ENCODE data around the gene HLA-DPB1.

Gene HLA-DPB1

DNA sequence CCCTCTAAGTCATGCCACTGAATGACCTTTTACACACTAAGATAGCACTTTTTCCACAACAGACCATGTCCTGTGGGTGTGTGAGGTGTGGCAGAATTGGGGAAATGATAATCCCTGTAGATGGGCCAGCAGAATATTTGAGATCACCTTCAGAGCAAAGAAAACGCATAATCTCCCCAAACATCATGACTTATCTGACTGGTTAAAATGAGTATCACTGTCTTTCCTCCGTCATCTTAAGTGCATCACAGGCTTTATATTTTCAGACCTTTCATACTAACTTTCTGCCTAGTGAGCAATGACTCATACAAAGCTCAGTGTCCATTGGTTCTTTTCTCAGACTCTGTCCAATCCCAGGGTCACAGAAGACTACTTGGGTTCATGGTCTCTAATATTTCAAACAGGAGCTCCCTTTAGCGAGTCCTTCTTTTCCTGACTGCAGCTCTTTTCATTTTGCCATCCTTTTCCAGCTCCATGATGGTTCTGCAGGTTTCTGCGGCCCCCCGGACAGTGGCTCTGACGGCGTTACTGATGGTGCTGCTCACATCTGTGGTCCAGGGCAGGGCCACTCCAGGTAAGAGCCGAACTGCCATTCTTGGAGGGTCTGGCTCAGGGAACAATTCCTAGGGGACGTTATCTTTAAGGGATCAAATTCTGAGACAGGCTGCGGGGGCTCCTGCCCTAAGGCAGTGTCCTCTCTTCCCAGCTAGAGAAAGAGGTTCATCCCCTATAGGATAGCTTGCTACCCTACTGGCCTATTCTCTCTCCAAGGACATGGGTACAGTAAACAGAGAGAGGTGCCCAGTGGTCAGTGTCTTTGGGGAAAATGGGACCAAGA is at the start of gene HLA-DPB1:
TSS of gene HLA-DPB1 (plus strand) at position 423 of the 838 bp plus-strand sequence. CDS start at position 475, 52 bp downstream.
- in situ Hi-C loops (cut with HindIII; ENCODE audit: low pct_unique_long_range_greater_than_20kb, low sequenced_read_pairs), result no loop called here
- DNase-seq (ENCODE audit: low read depth in 1 of 2, low spot score in 1 of 2), result peak; percentile 75 to 91
- TF ChIP-seq JUND (IDR thresholded peaks at IDR 0.05; ENCODE audit: low read depth), result no peak

DNA sequence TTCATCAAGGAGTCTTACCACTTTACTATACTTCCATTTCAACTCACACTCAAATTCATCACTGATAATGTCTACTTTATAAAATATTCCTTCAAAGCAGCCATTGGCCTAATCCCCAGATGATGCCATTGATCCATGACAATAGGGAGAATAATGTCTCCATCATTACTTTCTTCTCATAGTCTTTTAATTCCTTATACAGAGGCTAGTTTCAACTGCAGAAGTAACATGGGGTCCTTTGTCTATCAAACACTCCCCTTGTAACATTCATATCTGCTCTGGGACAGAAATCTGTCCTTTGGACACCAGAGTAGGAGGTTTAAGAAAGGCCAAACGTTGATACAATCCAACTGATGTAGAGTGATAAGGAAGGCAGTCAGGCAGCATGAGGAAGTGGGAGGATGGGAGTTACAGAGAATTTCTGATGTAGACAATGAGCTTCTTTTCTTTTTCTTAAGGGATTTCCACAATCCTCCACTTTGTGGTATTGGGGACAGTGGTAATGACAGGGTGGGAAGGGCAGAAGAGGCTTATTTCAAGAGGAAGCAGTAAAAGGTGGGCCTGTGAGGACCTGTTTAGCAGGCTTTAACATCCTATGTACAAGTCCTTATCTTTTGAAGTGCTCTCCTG is 47.5 kb upstream of the HLA-DPB1 start:
- no peak for TF ChIP-seq JUND (IDR thresholded peaks at IDR 0.05; ENCODE audit: low read depth)
- in situ Hi-C loops (cut with HindIII; ENCODE audit: low pct_unique_long_range_greater_than_20kb, low sequenced_read_pairs), result no loop called here
- DNase-seq (ENCODE audit: low read depth in 1 of 2, low spot score in 1 of 2), result no peak

DNA sequence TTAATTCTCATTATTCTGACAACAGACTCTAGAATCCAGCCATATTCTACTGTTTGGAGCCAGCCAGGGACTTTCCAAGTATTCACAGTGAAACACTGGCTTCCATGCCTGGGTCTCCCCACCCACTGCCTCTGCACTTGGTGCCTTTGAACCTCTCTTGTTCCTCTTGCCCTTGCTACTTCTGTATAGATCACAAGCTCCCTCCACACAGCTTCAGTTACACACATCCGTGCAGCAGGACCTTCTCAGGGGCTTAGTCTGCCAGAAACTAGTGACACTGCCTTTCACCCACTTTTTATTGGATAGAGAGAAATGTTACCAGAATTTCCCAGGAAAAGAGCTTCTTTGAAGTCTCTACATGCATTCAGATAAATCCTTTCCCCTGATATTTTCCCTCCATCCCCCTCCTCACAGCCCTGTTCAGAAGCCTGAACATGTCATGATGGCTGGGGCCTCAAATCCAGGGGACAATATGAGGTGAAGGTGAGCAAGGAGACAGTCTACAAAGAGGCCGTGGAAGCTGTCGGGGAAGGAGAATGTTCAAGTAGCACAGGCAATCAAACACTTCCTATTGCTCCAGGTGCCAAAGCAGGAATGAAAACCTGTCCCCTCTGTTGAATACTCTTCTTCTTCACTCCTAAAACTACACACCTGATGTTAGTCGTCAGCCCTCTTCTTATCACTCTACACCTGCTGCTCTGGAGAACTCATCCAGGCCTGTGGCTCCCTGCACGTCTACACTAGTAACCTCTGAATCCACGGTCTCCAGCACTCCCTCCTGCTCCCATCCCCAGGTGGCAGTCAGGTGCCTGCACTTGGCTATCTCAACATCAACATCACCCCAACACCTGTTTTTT is 46.2 kb upstream of the HLA-DPB1 start:
- DNase-seq (ENCODE audit: low read depth in 1 of 2, low spot score in 1 of 2), result no peak
- in situ Hi-C loops (cut with HindIII; ENCODE audit: low pct_unique_long_range_greater_than_20kb, low sequenced_read_pairs), result no loop called here
- no peak for TF ChIP-seq JUND (IDR thresholded peaks at IDR 0.05; ENCODE audit: low read depth)

DNA sequence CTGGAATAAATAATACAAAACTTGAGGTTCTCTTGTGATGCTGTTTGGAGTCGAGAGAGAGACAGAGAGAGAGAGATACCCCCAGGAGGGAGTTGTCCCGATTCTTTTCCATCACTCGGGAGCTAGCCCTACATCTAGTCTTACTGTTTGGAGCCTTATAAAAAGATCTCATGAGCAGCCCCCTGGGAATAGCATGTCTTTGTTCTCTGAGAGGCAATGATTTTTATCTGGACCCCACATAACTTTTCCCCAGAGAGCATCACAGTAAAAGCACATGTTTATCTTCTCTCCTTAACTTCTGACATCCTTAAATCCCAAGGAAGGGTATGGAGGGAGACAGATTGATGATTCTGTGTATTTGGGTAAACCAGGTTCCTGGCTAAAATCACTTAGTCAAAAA is 45.5 kb upstream of the HLA-DPB1 start:
- TF ChIP-seq JUND (IDR thresholded peaks at IDR 0.05; ENCODE audit: low read depth), result no peak
- no peak for DNase-seq (ENCODE audit: low read depth in 1 of 2, low spot score in 1 of 2)
- in situ Hi-C loops (cut with HindIII; ENCODE audit: low pct_unique_long_range_greater_than_20kb, low sequenced_read_pairs), result no loop called here

DNA sequence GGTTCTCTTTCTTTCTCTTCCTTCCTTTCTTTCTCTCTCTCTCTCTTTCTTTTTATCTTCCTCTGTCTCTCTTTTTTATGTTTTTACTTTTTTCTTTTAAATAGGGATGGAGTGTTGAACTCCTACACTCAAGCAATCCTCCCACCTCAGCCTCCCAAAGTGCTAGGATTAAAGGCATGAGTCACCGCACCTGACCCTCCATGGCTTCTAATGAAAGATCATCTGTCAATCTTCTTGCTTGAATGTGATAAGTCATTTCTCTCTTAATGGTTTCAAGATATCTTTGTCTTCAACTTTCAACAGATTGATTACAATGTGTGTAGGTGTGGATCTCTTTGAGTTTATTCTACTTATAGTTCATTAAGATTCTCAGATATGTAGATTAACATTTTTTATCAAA is 41.2 kb upstream of the HLA-DPB1 start:
- TF ChIP-seq JUND (IDR thresholded peaks at IDR 0.05; ENCODE audit: low read depth), result no peak
- DNase-seq (ENCODE audit: low read depth in 1 of 2, low spot score in 1 of 2), result no peak
- in situ Hi-C loops (cut with HindIII; ENCODE audit: low pct_unique_long_range_greater_than_20kb, low sequenced_read_pairs), result no loop called here

DNA sequence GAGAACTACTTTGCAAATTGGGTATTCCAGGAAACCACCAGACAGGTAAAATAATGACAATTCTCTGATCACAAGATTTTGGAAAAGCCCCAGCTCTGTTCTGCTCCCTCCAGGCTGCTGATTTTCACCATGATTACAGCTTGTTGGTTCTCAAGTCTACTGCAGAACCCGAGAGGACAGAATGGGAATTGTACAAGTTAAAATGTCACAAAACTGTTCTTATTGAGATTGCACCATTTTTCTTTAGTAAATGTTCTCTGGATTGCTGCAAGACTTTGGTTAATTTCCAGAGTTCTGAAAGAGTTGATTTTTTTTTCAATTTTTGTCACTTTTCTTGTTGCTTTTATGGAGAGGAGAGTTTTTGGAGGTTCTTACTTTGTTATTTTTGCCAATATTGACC is 39.3 kb upstream of the HLA-DPB1 start:
- in situ Hi-C loops (cut with HindIII; ENCODE audit: low pct_unique_long_range_greater_than_20kb, low sequenced_read_pairs), result no loop called here
- TF ChIP-seq JUND (IDR thresholded peaks at IDR 0.05; ENCODE audit: low read depth), result no peak
- DNase-seq (ENCODE audit: low read depth in 1 of 2, low spot score in 1 of 2), result no peak

DNA sequence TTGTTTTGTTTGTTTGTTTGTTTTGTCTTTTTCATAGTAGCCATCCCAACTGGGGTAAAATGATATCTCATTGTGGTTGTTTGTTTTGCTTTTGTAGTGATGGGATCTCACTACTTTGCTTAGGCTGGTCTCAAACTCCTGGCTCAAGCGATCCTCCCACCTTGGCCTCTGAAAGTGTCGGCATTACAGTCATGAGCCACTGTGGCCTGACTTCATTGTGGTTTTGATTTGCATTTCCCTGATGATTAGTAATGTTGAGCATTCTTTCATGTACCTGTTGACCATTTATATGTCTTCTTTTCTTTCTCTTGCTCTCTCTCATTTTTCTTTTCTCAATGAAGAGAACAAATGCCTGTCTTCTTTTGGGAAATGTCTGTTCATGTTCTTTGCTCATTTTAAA is 35.6 kb upstream of the HLA-DPB1 start:
- DNase-seq (ENCODE audit: low read depth in 1 of 2, low spot score in 1 of 2), result no peak
- in situ Hi-C loops (cut with HindIII; ENCODE audit: low pct_unique_long_range_greater_than_20kb, low sequenced_read_pairs), result no loop called here
- no peak for TF ChIP-seq JUND (IDR thresholded peaks at IDR 0.05; ENCODE audit: low read depth)

DNA sequence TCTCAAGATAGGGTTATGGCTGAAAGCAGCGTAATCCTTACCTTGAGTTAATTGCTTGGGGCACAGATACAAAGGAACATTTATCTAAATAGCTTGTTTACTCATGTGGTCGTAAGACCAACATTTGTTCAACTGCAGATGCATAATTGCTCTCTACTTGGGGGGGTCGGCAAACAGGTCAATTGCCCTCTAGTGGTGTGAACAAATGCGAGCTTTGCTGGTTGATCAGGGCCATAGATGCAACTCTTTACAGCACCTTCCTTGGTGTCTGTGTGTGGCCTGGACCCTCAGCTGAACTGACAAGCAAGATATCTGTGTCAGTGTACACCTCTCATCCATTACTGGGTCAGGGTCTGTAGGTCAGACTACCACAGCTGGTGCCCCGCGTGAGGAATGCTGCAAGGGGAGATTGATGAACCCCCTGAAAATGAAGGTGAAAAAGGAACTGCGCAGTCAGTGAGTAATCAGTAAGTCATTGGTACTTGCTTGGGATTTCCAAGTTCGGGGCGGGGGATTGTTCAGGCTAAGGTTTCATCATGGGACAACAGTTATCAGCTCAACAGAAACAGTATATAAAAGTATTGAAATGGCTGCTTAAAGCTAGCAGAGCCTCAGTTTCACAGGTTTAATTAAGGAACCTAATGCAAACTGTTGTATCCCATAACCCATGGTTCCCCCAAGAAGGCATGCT is 26.3 kb upstream of the HLA-DPB1 start:
- in situ Hi-C loops (cut with HindIII; ENCODE audit: low pct_unique_long_range_greater_than_20kb, low sequenced_read_pairs), result no loop called here

DNA sequence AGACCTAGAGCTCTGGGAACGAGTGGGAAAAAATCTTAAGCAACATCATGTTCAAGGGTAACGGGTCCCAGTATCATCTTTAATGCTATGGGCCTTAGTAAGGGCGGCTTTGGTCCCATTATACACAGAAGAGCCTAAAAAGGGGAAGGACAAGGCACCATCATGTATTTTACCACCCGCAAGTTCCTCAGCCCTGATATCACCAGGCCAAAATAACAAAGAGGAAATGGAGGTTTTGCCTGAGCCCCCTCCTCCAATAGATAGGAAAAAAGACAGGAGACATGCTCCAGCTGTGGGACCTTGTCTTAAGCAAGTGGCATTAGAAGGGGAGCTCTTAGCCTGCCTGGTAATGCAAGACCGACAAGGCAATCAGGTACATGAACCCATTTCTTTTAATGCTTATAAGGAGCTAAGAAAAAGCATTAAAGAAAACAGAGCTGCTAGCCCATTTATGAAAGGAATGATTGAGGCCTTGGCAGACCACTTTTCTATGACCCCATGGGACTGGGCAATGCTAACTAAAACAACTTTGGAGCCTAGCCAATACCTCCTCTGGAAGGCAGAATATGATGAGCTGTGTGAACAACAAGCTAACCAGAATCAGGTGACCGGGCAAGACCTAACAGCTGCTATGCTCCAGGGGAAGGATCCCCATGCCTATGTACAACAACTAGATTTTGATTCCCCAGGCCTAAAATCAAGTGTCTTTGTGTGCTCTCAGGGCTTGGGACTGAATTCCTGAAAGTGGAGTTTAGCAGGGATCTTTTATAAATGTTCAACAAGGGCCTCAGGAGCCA is 25.6 kb upstream of the HLA-DPB1 start:
- DNase-seq (ENCODE audit: low read depth in 1 of 2, low spot score in 1 of 2), result no peak
- in situ Hi-C loops (cut with HindIII; ENCODE audit: low pct_unique_long_range_greater_than_20kb, low sequenced_read_pairs), result no loop called here
- TF ChIP-seq JUND (IDR thresholded peaks at IDR 0.05; ENCODE audit: low read depth), result no peak

More for the DNA sequence above, 26.3 kb upstream of the HLA-DPB1 start:
- no peak for TF ChIP-seq JUND (IDR thresholded peaks at IDR 0.05; ENCODE audit: low read depth)
- DNase-seq (ENCODE audit: low read depth in 1 of 2, low spot score in 1 of 2), result no peak

DNA sequence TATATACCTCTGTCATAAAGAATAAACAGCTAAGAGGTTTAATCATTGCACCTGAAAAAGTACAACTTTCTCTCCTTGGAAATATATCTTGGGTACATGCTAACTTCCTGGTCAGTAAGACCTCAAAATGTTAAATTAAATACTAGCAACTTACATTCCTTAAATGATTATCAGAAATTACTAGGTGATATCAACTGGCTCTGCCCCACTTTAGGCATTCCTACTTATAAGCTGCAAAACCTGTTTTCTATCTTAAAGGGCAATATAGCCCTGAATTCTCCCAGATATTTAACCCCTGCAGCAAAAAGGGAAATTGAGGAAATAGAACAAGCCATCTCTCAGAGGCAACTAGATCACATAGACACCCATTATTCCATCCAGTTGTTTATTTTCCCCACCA is 23.2 kb upstream of the HLA-DPB1 start:
- in situ Hi-C loops (cut with HindIII; ENCODE audit: low pct_unique_long_range_greater_than_20kb, low sequenced_read_pairs), result no loop called here
- TF ChIP-seq JUND (IDR thresholded peaks at IDR 0.05; ENCODE audit: low read depth), result no peak
- no peak for DNase-seq (ENCODE audit: low read depth in 1 of 2, low spot score in 1 of 2)

DNA sequence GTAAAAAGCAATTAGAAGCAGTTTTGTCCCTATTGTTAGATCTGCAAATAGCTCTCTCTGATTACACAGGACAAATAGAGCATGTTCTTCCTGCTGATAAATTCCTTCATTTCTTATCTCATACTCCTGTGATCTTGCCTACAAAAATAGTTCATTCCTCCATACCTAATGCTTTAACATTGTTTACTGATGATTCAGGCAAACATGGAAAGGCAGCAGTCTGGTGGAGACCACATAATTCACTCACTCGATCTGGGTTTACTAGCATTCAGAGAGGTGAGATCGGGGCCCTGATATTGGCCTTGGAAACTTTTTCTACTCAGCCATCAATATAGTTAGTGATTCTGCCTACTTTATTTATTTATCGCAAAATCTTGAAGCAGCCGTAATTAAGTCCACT is 22.6 kb upstream of the HLA-DPB1 start:
- no peak for TF ChIP-seq JUND (IDR thresholded peaks at IDR 0.05; ENCODE audit: low read depth)
- DNase-seq (ENCODE audit: low read depth in 1 of 2, low spot score in 1 of 2), result no peak

More for the DNA sequence above, 22.6 kb upstream of the HLA-DPB1 start:
- in situ Hi-C loops (cut with HindIII; ENCODE audit: low pct_unique_long_range_greater_than_20kb, low sequenced_read_pairs), result no loop called here
